ENCODE data around the gene GSTM3.
"Not testable (repeated sequence)": the region's sequence is repeated elsewhere in the genome, so short reads cannot be mapped to it uniquely, and the experiment has no call there.

GSTM3 gene

GRCh38 chr1:109705411-109705810, 35.4 kb downstream of the GSTM3 start:
- Histone ChIP-seq H3K4me3 (no peak overlapping the region), H3K9ac (no peak overlapping the region), H3K27ac (no peak overlapping the region), H3K36me3 (no peaks in the 10 kb centered on the region; the same call in 1 of the 2 replicates), H3K27me3 (no peaks in the 10 kb centered on the region), H4K20me1 (no peaks in the 10 kb centered on the region), H3K9me3 (peaks cover 52% of the 10 kb centered on the region), H3K4me1 (no peaks in the 10 kb centered on the region), H3K4me2 (no peak overlapping the region)
- TF ChIP-seq Cebpa-rat (IDR thresholded peaks at IDR 0.05): no peak

- Histone ChIP-seq H3K27me3 (no peaks in the 10 kb centered on the region), H3K9me3 (peaks cover 41% of the 10 kb centered on the region), H3K4me3 (no peak overlapping the region), H3K27ac (no peak overlapping the region), H4K20me1 (no peaks in the 10 kb centered on the region), H3K36me3 (no peaks in the 10 kb centered on the region; the same call in 1 of the 2 replicates), H3K4me1 (no peaks in the 10 kb centered on the region), H3K4me2 (no peak overlapping the region), H3K9ac (no peak overlapping the region)
- no peak for TF ChIP-seq Cebpa-rat (IDR thresholded peaks at IDR 0.05)
Observed at GRCh38 chr1:109704173-109704572, 36.7 kb downstream of the GSTM3 start.

GRCh38 chr1:109702940-109703339, 37.9 kb downstream of the GSTM3 start:
- not testable (repeated sequence) for H3K4me3 ChIP-seq, H3K27ac ChIP-seq, H3K36me3 ChIP-seq, H3K27me3 ChIP-seq, H3K4me1 ChIP-seq, H3K4me2 ChIP-seq, H3K9ac ChIP-seq, H4K20me1 ChIP-seq
- H3K9me3 ChIP-seq: peaks cover 28% of the 10 kb centered on the region

- H3K4me2 ChIP-seq, H3K9ac ChIP-seq: not testable (repeated sequence)
Observed at GRCh38 chr1:109697861-109698260, 43.0 kb downstream of the GSTM3 start.

GRCh38 chr1:109697066-109697465, 43.8 kb downstream of the GSTM3 start:
- Histone ChIP-seq H3K27ac (no peak overlapping the region), H3K4me2 (no peak overlapping the region), H3K9me3 (no peaks in the 10 kb centered on the region)

More at GRCh38 chr1:109697861-109698260, 43.0 kb downstream of the GSTM3 start:
- peaks cover 28% of the 10 kb centered on the region for H3K36me3 ChIP-seq
- H3K4me3 ChIP-seq, H3K27me3 ChIP-seq, H3K27ac ChIP-seq, H3K4me1 ChIP-seq, H3K9me3 ChIP-seq, H4K20me1 ChIP-seq: not testable (repeated sequence)

GRCh38 chr1:109695138-109695537, 45.7 kb downstream of the GSTM3 start:
- not testable (repeated sequence) for H3K27ac ChIP-seq, H4K20me1 ChIP-seq, H3K9ac ChIP-seq, H3K27me3 ChIP-seq, H3K4me1 ChIP-seq, H3K9me3 ChIP-seq, H3K4me3 ChIP-seq, H3K4me2 ChIP-seq
- H3K36me3 ChIP-seq: peaks cover 54% of the 10 kb centered on the region

More at GRCh38 chr1:109697066-109697465, 43.8 kb downstream of the GSTM3 start:
- no peaks in the 10 kb centered on the region for H3K4me1 ChIP-seq
- H3K9ac ChIP-seq: no peak overlapping the region
- H3K36me3 ChIP-seq: peaks cover 36% of the 10 kb centered on the region
- no peak overlapping the region for H3K4me3 ChIP-seq
- no peak for TF ChIP-seq Cebpa-rat (IDR thresholded peaks at IDR 0.05)
- no peaks in the 10 kb centered on the region for H4K20me1 ChIP-seq
- H3K27me3 ChIP-seq: no peaks in the 10 kb centered on the region

- H3K36me3 ChIP-seq: peaks cover 62% of the 10 kb centered on the region
- not testable (repeated sequence) for H3K27ac ChIP-seq, H3K4me2 ChIP-seq, H4K20me1 ChIP-seq, H3K4me3 ChIP-seq, H3K4me1 ChIP-seq, H3K9me3 ChIP-seq, H3K27me3 ChIP-seq, H3K9ac ChIP-seq
Observed at GRCh38 chr1:109694400-109694799, 46.4 kb downstream of the GSTM3 start.

GRCh38 chr1:109691759-109692158, 49.1 kb downstream of the GSTM3 start:
- Histone ChIP-seq H3K4me3 (no peak overlapping the region), H4K20me1 (no peaks in the 10 kb centered on the region), H3K27me3 (no peaks in the 10 kb centered on the region), H3K36me3 (peaks cover 59% of the 10 kb centered on the region), H3K4me1 (peaks cover 14% of the 10 kb centered on the region), H3K27ac (no peak overlapping the region), H3K9me3 (no peaks in the 10 kb centered on the region), H3K9ac (no peak overlapping the region), H3K4me2 (no peak overlapping the region)
- no peak for TF ChIP-seq Cebpa-rat (IDR thresholded peaks at IDR 0.05)

GRCh38 chr1:109689844-109690405, 50.9 kb downstream of the GSTM3 start:
- Histone ChIP-seq H3K9me3 (peaks cover 2% of the 10 kb centered on the region), H3K36me3 (peaks cover 45% of the 10 kb centered on the region), H3K4me2 (no peak overlapping the region), H3K4me1 (peaks cover 14% of the 10 kb centered on the region), H3K4me3 (no peak overlapping the region), H3K27ac (no peak overlapping the region), H3K9ac (no peak overlapping the region), H3K27me3 (no peaks in the 10 kb centered on the region), H4K20me1 (no peaks in the 10 kb centered on the region)
- no peak for TF ChIP-seq Cebpa-rat (IDR thresholded peaks at IDR 0.05)

- Histone ChIP-seq H3K27ac (peak within 1 kb of the TSS; percentile 86), H3K9me3 (peaks cover 9% of the 10 kb centered on the region), H3K9ac (peak within 1 kb of the TSS; percentile 84), H4K20me1 (no peaks in the 10 kb centered on the region), H3K4me1 (peaks cover 14% of the 10 kb centered on the region), H3K36me3 (peaks cover 38% of the 10 kb centered on the region), H3K4me2 (peak within 1 kb of the TSS; percentile 89), H3K27me3 (no peaks in the 10 kb centered on the region), H3K4me3 (peak within 1 kb of the TSS; percentile 69)
- no peak for TF ChIP-seq Cebpa-rat (IDR thresholded peaks at IDR 0.05)
Observed at GRCh38 chr1:109687641-109688499, 53.0 kb downstream of the GSTM3 start, which contains the start of gene GSTM1. Gene GSTM1 (plus strand): TSS chr1:109687817. CDS start chr1:109687874, 57 bp downstream.

- peak overlapping the region; percentile 69 for H3K4me3 ChIP-seq
- H3K27me3 ChIP-seq, H3K9me3 ChIP-seq, H4K20me1 ChIP-seq: not testable (repeated sequence)
- peaks cover 30% of the 10 kb centered on the region for H3K36me3 ChIP-seq
- peak overlapping the region; percentile 89 for H3K4me2 ChIP-seq
- peak overlapping the region; percentile 84 for H3K9ac ChIP-seq
- H3K27ac ChIP-seq: peak overlapping the region; percentile 86
- H3K4me1 ChIP-seq: peaks cover 14% of the 10 kb centered on the region
Observed at GRCh38 chr1:109687109-109687508, 53.7 kb downstream of the GSTM3 start.

- H3K27me3 ChIP-seq, H3K4me3 ChIP-seq, H4K20me1 ChIP-seq, H3K9me3 ChIP-seq, H3K4me2 ChIP-seq, H3K27ac ChIP-seq, H3K9ac ChIP-seq: not testable (repeated sequence)
- H3K36me3 ChIP-seq: peaks cover 19% of the 10 kb centered on the region
- peaks cover 14% of the 10 kb centered on the region for H3K4me1 ChIP-seq
Observed at GRCh38 chr1:109685890-109686289, 54.9 kb downstream of the GSTM3 start.

- not testable (repeated sequence) for H3K27me3 ChIP-seq, H3K9me3 ChIP-seq, H3K27ac ChIP-seq, H4K20me1 ChIP-seq, H3K4me3 ChIP-seq, H3K4me2 ChIP-seq, H3K9ac ChIP-seq
- peaks cover 14% of the 10 kb centered on the region for H3K4me1 ChIP-seq
- H3K36me3 ChIP-seq: peaks cover 14% of the 10 kb centered on the region
Observed at GRCh38 chr1:109685399-109685798, 55.4 kb downstream of the GSTM3 start.

- not testable (repeated sequence) for H4K20me1 ChIP-seq, H3K9me3 ChIP-seq, H3K4me3 ChIP-seq, H3K36me3 ChIP-seq, H3K9ac ChIP-seq, H3K27me3 ChIP-seq, H3K4me2 ChIP-seq, H3K27ac ChIP-seq
- H3K4me1 ChIP-seq: peaks cover 14% of the 10 kb centered on the region
Observed at GRCh38 chr1:109684777-109685176, 56.1 kb downstream of the GSTM3 start.
